ENCODE results near the gene MVK.

- TF ChIP-seq CTCF (IDR thresholded peaks at IDR 0.05; ENCODE audit: insufficient read depth, low read length, poor library complexity, severe bottlenecking) (no peak), EZH2phosphoT487 (conservative IDR thresholded peaks at IDR 0.05; ENCODE audit: low read length) (no peak)
These were observed 50.9 kb downstream of the MVK start for GRCh38 chr12:109624467-109624866.
